GM12892 (cell line): ENCODE data around the gene PROM2.

ENCODE experiments used
- POLR2A ChIP-seq: IDR thresholded peaks from 2 replicates; pipeline ENCODE4 v1.6.1; 2011; ENCODE audit warnings: low read depth, low read length, control low read depth
- TAF1 ChIP-seq: IDR thresholded peaks from 2 replicates; pipeline ENCODE4 v1.6.1; 2011; ENCODE audit warnings: low read depth, mild to moderate bottlenecking, control low read depth, low read length, borderline replicate concordance

- no peak for TF ChIP-seq POLR2A
- TF ChIP-seq TAF1, result no peak
Observed at GRCh38 chr2:95326433-95327140, 52.3 kb downstream of the PROM2 start.
